Activated CD8-positive, alpha-beta memory T cell treated with anti-CD3 and anti-CD28 coated beads for 36 hours (primary cell): ENCODE results near the gene CENPB. TPM values are rescaled to one million over a fixed set of nuclear protein-coding genes. Genes with fewer than 3 reads are reported as not detected.
"Not testable (repeated sequence)": the region's sequence is repeated elsewhere in the genome, so short reads cannot be mapped to it uniquely, and the experiment has no call there.

Experiments used
- CTCF ChIA-PET: fragments of 350-600 bp; sonication (Branson Sonifier 250); formaldehyde crosslinking; loops from one replicate; lab custom pipeline; 2021; ENCODE audit warnings: antibody characterized with exemption; lab: Charles Lee
- POLR2A ChIA-PET: fragments of 350-600 bp; sonication (Branson Sonifier 250); formaldehyde crosslinking; loops from one replicate; lab custom pipeline; 2021; ENCODE audit warnings: antibody characterized with exemption; lab: Charles Lee
- total RNA-seq, 2 experiments: library from RNA; stranded (reverse); gene quantifications; one replicate each; pipeline ENCODE4 v1.2.3, GENCODE V29; 2021

CENPB gene
- 10 to 100 TPM; 65.5 to 68.2 TPM for total RNA-seq

GRCh38 chr20:3786665-3787323 is at the start of gene CENPB:
Gene CENPB, minus strand, starts transcription at chr20:3786740. Its CDS starts 257 bp downstream, at chr20:3786483.
- POLR2A ChIA-PET, result interaction anchor here (0.5 to 2.4 kb wide), 7 partner anchors 19 to 88 kb away, joined by 3 to 21 read pairs (median 4); partner anchors contain the start of genes ADISSP and AP5S1
- CTCF ChIA-PET, result interaction anchor here (0.6 to 6.1 kb wide), 18 partner anchors 9 to 949 kb away, joined by 3 to 42 read pairs (median 4); partner anchors contain the start of genes ADISSP, AP5S1 and CDC25B

- CTCF ChIA-PET, result no interaction called here
- POLR2A ChIA-PET, result no interaction called here
Observed at GRCh38 chr20:3836132-3836531, 49.6 kb upstream of the CENPB start.

- CTCF ChIA-PET, result interaction anchor here (0.6 to 1.0 kb wide), 3 partner anchors 9 to 31 kb away, joined by 3 to 7 read pairs (median 4); no protein-coding TSS in a partner anchor
- POLR2A ChIA-PET, result not testable (repeated sequence)
Observed at GRCh38 chr20:3829891-3830290, 43.4 kb upstream of the CENPB start.

GRCh38 chr20:3828798-3829197 is 42.3 kb upstream of the CENPB start:
- POLR2A ChIA-PET, result interaction anchor here (0.6 kb wide), 1 partner anchor 10 kb away, joined by 4 read pairs; no protein-coding TSS in a partner anchor

GRCh38 chr20:3826420-3826819 is 39.9 kb upstream of the CENPB start:
- ChIA-PET CTCF (interaction anchor here (1.2 kb wide), 1 partner anchor 19 kb away, joined by 3 read pairs; no protein-coding TSS in a partner anchor), POLR2A (no interaction called here)

More at GRCh38 chr20:3828798-3829197, 42.3 kb upstream of the CENPB start:
- CTCF ChIA-PET, result no interaction called here

- POLR2A ChIA-PET, result interaction anchor here (0.6 kb wide), 1 partner anchor 54 kb away, joined by 9 read pairs; no protein-coding TSS in a partner anchor
- CTCF ChIA-PET, result interaction anchor here (1.2 to 1.5 kb wide), 2 partner anchors 20 to 260 kb away, joined by 3 read pairs; no protein-coding TSS in a partner anchor
Observed at GRCh38 chr20:3825526-3825925, 39.0 kb upstream of the CENPB start.

- ChIA-PET CTCF (interaction anchor here (1.0 to 1.6 kb wide), 2 partner anchors 38 to 55 kb away, joined by 3 to 6 read pairs; partner anchors contain the start of gene CENPB), POLR2A (no interaction called here)
Observed at GRCh38 chr20:3823881-3824280, 37.3 kb upstream of the CENPB start.

GRCh38 chr20:3821996-3822395 is 35.5 kb upstream of the CENPB start:
- ChIA-PET CTCF (interaction anchor here (1.1 to 3.9 kb wide), 5 partner anchors 35 to 263 kb away, joined by 3 to 42 read pairs (median 7); partner anchors contain the start of genes ADISSP and CENPB), POLR2A (no interaction called here)

- ChIA-PET CTCF (interaction anchor here (0.7 to 3.9 kb wide), 19 partner anchors 8 to 264 kb away, joined by 3 to 42 read pairs (median 7); partner anchors contain the start of genes ADISSP, CDC25B, CENPB and SPEF1), POLR2A (interaction anchor here (0.7 to 2.0 kb wide), 6 partner anchors 9 to 54 kb away, joined by 3 to 21 read pairs (median 4); partner anchors contain the start of genes ADISSP, CENPB and SPEF1)
Observed at GRCh38 chr20:3820901-3821727, 34.6 kb upstream of the CENPB start.

GRCh38 chr20:3820048-3820900 is 33.7 kb upstream of the CENPB start, which contains the start of gene AP5S1:
Gene AP5S1, plus strand, starts transcription at chr20:3820547. Its CDS starts 1,571 bp downstream, at chr20:3822118.
- POLR2A ChIA-PET, result interaction anchor here (0.6 to 2.0 kb wide), 7 partner anchors 8 to 53 kb away, joined by 3 to 21 read pairs (median 3); partner anchors contain the start of genes ADISSP, CENPB and SPEF1
- CTCF ChIA-PET, result interaction anchor here (0.6 to 3.9 kb wide), 21 partner anchors 9 to 265 kb away, joined by 3 to 42 read pairs (median 5); partner anchors contain the start of genes ADISSP, CDC25B, CENPB and SPEF1

GRCh38 chr20:3819411-3820047 is 33.0 kb upstream of the CENPB start:
- ChIA-PET CTCF (interaction anchor here (0.7 to 3.9 kb wide), 17 partner anchors 9 to 994 kb away, joined by 3 to 42 read pairs (median 7); partner anchors contain the start of genes ADISSP, CDC25B, CENPB and SPEF1), POLR2A (interaction anchor here (0.7 to 2.0 kb wide), 4 partner anchors 25 to 52 kb away, joined by 3 to 21 read pairs (median 11); partner anchors contain the start of genes ADISSP, CENPB and SPEF1)

GRCh38 chr20:3818155-3819151 is 31.9 kb upstream of the CENPB start:
- ChIA-PET CTCF (interaction anchor here (0.7 to 3.9 kb wide), 7 partner anchors 18 to 65 kb away, joined by 3 to 42 read pairs (median 4); partner anchors contain the start of genes ADISSP and CENPB), POLR2A (no interaction called here)

GRCh38 chr20:3815703-3816315 is 29.3 kb upstream of the CENPB start:
- POLR2A ChIA-PET, result interaction anchor here (0.5 to 1.5 kb wide), 2 partner anchors 16 to 527 kb away, joined by 4 to 5 read pairs; no protein-coding TSS in a partner anchor

GRCh38 chr20:3814928-3815495 is 28.5 kb upstream of the CENPB start:
- CTCF ChIA-PET, result interaction anchor here (1.1 to 2.4 kb wide), 2 partner anchors 28 to 73 kb away, joined by 3 to 10 read pairs; partner anchors contain the start of gene CENPB
- POLR2A ChIA-PET, result interaction anchor here (1.5 kb wide), 1 partner anchor 15 kb away, joined by 5 read pairs; no protein-coding TSS in a partner anchor

More at GRCh38 chr20:3815703-3816315, 29.3 kb upstream of the CENPB start:
- CTCF ChIA-PET, result interaction anchor here (0.8 to 1.1 kb wide), 2 partner anchors 36 to 72 kb away, joined by 3 read pairs; no protein-coding TSS in a partner anchor
